Upper lobe of left lung (tissue), 6 donors: ENCODE results near the gene TRIM56. TPM values are rescaled to one million over a fixed set of nuclear protein-coding genes. Genes with fewer than 3 reads are reported as not detected.
A peak's percentile ranks its signal among the peaks of the same experiment; 100 is the strongest.
"Not testable (repeated sequence)": the region's sequence is repeated elsewhere in the genome, so short reads cannot be mapped to it uniquely, and the experiment has no call there.

Source experiments
- ATAC-seq, 2 donors: fragments of 200-7000 bp; cut with Tn5 transposase; one replicate each; pipeline ENCODE4 v1.9.1; 2022; ENCODE audit warnings: mild to moderate bottlenecking in 2 of 2, moderate library complexity in 2 of 2; ENCODE audit not compliant: low FRiP score in 2 of 2
- DNase-seq, 2 donors: peaks; one replicate each; pipeline ENCODE4 v3.0.0-alpha.2; 2019 to 2020
- H3K27ac ChIP-seq, 4 donors: fragments of 200-600 bp; sonication (generic); one replicate each; pipeline ENCODE4 v1.5.1; 2016 to 2019
- H3K27me3 ChIP-seq, 4 donors: fragments of 200-600 bp; sonication (generic); one replicate each; pipeline ENCODE4 v1.5.1; 2017 to 2019
- H3K36me3 ChIP-seq, 4 donors: fragments of 200-600 bp; sonication (generic); one replicate each; pipeline ENCODE4 v1.5.1; 2016 to 2019
- H3K4me1 ChIP-seq, 4 donors: fragments of 200-600 bp; sonication (generic); one replicate each; pipeline ENCODE4 v1.5.1; 2018 to 2019
- H3K4me3 ChIP-seq, 4 donors: fragments of 200-600 bp; sonication (generic); one replicate each; pipeline ENCODE4 v1.5.1; 2017 to 2019; ENCODE audit warnings: mild to moderate bottlenecking in 2 of 4, moderate library complexity in 1 of 4
- H3K9me3 ChIP-seq, 4 donors: fragments of 200-600 bp; sonication (generic); one replicate each; pipeline ENCODE4 v1.5.1; 2018 to 2019
- EP300 ChIP-seq, 4 donors: sonication (generic); formaldehyde crosslinking; IDR thresholded peaks; one replicate each; pipeline ENCODE4 v1.5.1; 2017; ENCODE audit warnings: antibody characterized with exemption in 4 of 4, control low read depth in 2 of 4
- POLR2A ChIP-seq, 4 donors: fragments of 450-650 bp; IDR thresholded peaks; one replicate each; pipeline ENCODE4 v1.5.1; 2016 to 2017; ENCODE audit warnings: antibody characterized with exemption in 4 of 4, mild to moderate bottlenecking in 2 of 4
- POLR2AphosphoS5 ChIP-seq, 2 donors: sonication (generic); formaldehyde crosslinking; IDR thresholded peaks; one replicate each; pipeline ENCODE4 v1.5.1; 2017; ENCODE audit warnings: antibody characterized with exemption in 2 of 2
- WGBS, 2 donors: methylation state at CpG; one replicate each; pipeline ENCODE4 v1.1.5; 2017 to 2018; 5-methylcytosine and 5-hydroxymethylcytosine counted together
- total RNA-seq, 6 donors: library from RNA; depleted of rRNA in 4 of 6; stranded (reverse); fragments of >200 nt in 4 of 6; gene quantifications; one replicate each; pipeline versions ENCODE4 v1.1.0 to v1.2.1, GENCODE V29; 2016 to 2021
- TF ChIP-seq, protein P1 (sequence below), 6 experiments: fragments of 450-650 bp in 4 of 6; fragments of 200-600 bp in 2 of 6; sonication (generic) in 2 of 6; IDR thresholded peaks; one replicate each; pipeline ENCODE4 v1.5.1; 2016 to 2019; ENCODE audit warnings: antibody characterized with exemption in 6 of 6
- donor health status: DM: no; HTN: no; CAD: no; lungs with moderate emphysema.
- donor health status: DM: no; HTN: yes; CAD: no; lungs with severe emphysema.

Gene TRIM56, protein sequence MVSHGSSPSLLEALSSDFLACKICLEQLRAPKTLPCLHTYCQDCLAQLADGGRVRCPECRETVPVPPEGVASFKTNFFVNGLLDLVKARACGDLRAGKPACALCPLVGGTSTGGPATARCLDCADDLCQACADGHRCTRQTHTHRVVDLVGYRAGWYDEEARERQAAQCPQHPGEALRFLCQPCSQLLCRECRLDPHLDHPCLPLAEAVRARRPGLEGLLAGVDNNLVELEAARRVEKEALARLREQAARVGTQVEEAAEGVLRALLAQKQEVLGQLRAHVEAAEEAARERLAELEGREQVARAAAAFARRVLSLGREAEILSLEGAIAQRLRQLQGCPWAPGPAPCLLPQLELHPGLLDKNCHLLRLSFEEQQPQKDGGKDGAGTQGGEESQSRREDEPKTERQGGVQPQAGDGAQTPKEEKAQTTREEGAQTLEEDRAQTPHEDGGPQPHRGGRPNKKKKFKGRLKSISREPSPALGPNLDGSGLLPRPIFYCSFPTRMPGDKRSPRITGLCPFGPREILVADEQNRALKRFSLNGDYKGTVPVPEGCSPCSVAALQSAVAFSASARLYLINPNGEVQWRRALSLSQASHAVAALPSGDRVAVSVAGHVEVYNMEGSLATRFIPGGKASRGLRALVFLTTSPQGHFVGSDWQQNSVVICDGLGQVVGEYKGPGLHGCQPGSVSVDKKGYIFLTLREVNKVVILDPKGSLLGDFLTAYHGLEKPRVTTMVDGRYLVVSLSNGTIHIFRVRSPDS
- total RNA-seq: 10 to 100 TPM; 25.4 to 66.1 (median 51.3) TPM

DNA sequence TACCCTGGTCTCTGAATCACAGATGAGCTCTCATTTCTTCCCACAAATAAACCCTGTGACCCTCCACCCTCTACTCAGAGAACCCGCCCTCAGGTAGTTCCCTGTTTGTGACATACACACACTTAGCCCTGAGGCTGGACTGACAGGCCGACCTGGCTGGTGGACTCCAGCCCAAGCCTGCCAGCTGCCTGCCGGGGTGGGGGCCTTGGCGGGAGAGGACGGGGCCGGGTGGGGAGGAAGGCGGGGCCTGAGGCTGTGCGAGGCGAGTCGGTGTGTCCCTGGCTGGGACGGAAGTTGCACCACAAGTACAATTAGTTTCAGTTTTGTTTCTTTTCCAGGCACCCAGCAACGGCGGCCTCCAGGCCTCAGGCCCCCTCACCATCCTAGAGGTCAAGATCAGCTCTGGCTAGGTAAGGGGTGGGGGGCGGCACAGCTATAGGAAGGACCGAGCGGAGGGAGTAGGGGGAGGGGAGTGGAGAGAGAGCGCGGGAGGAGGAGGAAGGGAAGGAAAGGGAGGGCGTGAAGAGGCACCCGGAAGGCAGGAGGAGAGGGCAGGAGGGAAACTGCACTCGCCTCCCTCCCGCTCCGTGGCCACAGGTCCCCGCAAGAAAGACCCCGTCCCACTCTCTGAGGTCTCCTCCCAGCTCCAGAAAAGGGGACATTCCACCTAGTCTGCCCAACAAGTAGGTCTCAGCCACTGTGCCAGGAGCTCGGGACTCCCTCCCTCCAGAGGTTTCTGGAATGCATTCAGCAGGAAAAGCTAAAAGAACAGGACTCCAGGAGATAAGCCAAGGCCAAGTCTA, at the start of gene TRIM56:
TSS of gene TRIM56 (plus strand) at position 320 of the 803 bp plus-strand sequence. CDS start 1,832 bp downstream, outside the sequence.
- ATAC-seq (peak; percentile 94 to 95), DNase-seq (peak; percentile 95)
- Histone ChIP-seq H3K4me3 (peak within 1 kb of the TSS; percentile 56 to 87 (median 70)), H3K36me3 (peaks cover 17 to 33% (median 31%) of the 10 kb centered on the region in 4 donors), H3K27me3 (no peaks in the 10 kb centered on the region), H3K9me3 (no peaks in the 10 kb centered on the region), H3K4me1 (peaks cover 33 to 54% (median 44%) of the 10 kb centered on the region in 4 donors), H3K27ac (peak within 1 kb of the TSS; percentile 96 to 98 (median 96))
- peak in 2 of 4 donors; percentile 23 to 62 for TF ChIP-seq POLR2A (IDR thresholded peaks at IDR 0.05)
- TF ChIP-seq, protein P1, sequence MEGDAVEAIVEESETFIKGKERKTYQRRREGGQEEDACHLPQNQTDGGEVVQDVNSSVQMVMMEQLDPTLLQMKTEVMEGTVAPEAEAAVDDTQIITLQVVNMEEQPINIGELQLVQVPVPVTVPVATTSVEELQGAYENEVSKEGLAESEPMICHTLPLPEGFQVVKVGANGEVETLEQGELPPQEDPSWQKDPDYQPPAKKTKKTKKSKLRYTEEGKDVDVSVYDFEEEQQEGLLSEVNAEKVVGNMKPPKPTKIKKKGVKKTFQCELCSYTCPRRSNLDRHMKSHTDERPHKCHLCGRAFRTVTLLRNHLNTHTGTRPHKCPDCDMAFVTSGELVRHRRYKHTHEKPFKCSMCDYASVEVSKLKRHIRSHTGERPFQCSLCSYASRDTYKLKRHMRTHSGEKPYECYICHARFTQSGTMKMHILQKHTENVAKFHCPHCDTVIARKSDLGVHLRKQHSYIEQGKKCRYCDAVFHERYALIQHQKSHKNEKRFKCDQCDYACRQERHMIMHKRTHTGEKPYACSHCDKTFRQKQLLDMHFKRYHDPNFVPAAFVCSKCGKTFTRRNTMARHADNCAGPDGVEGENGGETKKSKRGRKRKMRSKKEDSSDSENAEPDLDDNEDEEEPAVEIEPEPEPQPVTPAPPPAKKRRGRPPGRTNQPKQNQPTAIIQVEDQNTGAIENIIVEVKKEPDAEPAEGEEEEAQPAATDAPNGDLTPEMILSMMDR (IDR thresholded peaks at IDR 0.05): peak in 2 of 6 experiments; percentile 10 to 11
- peak; percentile 50 to 58 for TF ChIP-seq POLR2AphosphoS5 (IDR thresholded peaks at IDR 0.05)
- peak in 2 of 4 donors; percentile 11 to 40 for TF ChIP-seq EP300 (IDR thresholded peaks at IDR 0.05)
- WGBS, 2 donors: 0% methylated on average over 12 to 26 of the region's 26 CpGs

DNA sequence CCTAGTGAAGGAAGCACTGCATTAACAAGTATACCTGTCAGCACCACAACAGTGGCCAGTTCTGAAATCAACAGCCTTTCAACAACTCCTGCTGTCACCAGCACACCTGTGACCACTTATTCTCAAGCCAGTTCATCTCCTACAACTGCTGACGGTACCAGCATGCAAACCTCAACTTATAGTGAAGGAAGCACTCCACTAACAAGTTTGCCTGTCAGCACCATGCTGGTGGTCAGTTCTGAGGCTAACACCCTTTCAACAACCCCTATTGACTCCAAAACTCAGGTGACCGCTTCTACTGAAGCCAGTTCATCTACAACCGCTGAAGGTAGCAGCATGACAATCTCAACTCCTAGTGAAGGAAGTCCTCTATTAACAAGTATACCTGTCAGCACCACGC, 49.3 kb upstream of the TRIM56 start:
- no peak for DNase-seq
- Histone ChIP-seq H3K27ac (no peak overlapping the region), H3K36me3 (no peaks in the 10 kb centered on the region), H3K4me3 (no peak overlapping the region), H3K27me3 (no peaks in the 10 kb centered on the region), H3K9me3 (no peaks in the 10 kb centered on the region), H3K4me1 (no peaks in the 10 kb centered on the region)
- no peak for ATAC-seq
- 59 to 75% methylated on average over 4 of the region's 4 CpGs for WGBS, 2 donors
- no peak for TF ChIP-seq POLR2AphosphoS5 (IDR thresholded peaks at IDR 0.05)
- TF ChIP-seq, protein P1 (IDR thresholded peaks at IDR 0.05): no peak
- TF ChIP-seq POLR2A (IDR thresholded peaks at IDR 0.05): no peak
- no peak for TF ChIP-seq EP300 (IDR thresholded peaks at IDR 0.05)

DNA sequence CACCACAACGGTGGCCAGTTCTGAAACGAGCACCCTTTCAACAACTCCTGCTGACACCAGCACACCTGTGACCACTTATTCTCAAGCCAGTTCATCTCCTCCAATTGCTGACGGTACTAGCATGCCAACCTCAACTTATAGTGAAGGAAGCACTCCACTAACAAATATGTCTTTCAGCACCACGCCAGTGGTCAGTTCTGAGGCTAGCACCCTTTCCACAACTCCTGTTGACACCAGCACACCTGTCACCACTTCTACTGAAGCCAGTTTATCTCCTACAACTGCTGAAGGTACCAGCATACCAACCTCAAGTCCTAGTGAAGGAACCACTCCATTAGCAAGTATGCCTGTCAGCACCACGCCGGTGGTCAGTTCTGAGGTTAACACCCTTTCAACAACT, 44.0 kb upstream of the TRIM56 start:
- not testable (repeated sequence) for H3K4me1 ChIP-seq, H3K27ac ChIP-seq, H3K4me3 ChIP-seq, DNase-seq, H3K9me3 ChIP-seq, ATAC-seq, H3K27me3 ChIP-seq, H3K36me3 ChIP-seq
- WGBS, 2 donors: 81 to 82% methylated on average over 6 of the region's 6 CpGs

DNA sequence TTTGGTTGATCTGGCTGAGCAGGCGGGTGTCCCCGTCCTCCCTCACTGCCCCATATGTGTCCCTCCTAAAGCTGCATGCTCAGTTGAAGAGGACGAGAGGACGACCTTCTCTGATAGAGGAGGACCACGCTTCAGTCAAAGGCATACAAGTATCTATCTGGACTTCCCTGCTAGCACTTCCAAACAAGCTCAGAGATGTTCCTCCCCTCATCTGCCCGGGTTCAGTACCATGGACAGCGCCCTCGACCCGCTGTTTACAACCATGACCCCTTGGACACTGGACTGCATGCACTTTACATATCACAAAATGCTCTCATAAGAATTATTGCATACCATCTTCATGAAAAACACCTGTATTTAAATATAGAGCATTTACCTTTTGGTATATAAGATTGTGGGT, 26.9 kb upstream of the TRIM56 start:
- WGBS, 2 donors: 22 to 27% methylated on average over 8 to 9 of the region's 9 CpGs
- no peaks in the 10 kb centered on the region for H3K27me3 ChIP-seq
- no peaks in the 10 kb centered on the region for H3K4me1 ChIP-seq
- no peaks in the 10 kb centered on the region for H3K9me3 ChIP-seq
- no peak overlapping the region for H3K4me3 ChIP-seq
- DNase-seq: no peak
- TF ChIP-seq POLR2A (IDR thresholded peaks at IDR 0.05) (no peak), POLR2AphosphoS5 (IDR thresholded peaks at IDR 0.05) (no peak), EP300 (IDR thresholded peaks at IDR 0.05) (no peak)
- TF ChIP-seq, protein P1 (IDR thresholded peaks at IDR 0.05): no peak
- peak; percentile 59 to 83 for ATAC-seq
- H3K36me3 ChIP-seq: no peaks in the 10 kb centered on the region
- H3K27ac ChIP-seq: no peak overlapping the region

DNA sequence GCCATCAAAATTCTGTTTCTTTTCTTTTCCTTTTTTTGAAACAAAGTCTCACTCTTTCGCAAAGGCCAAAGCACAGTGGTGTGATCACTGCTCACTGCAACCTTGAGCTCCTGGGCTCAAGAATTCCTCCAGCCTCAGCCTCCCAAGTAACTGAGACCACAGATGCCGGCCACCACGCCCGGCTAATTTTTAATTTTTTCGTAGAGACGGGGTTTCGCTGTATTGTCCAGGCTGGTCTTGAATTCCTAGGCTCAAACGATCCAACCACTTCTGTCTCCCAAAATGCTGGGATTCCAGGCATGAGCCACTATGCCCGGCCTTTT, 25.7 kb upstream of the TRIM56 start:
- Histone ChIP-seq H3K36me3 (no peaks in the 10 kb centered on the region), H3K27me3 (no peaks in the 10 kb centered on the region), H3K4me1 (no peaks in the 10 kb centered on the region), H3K9me3 (no peaks in the 10 kb centered on the region), H3K4me3 (no peak overlapping the region), H3K27ac (no peak overlapping the region)
- DNase-seq (no peak), ATAC-seq (no peak)
- TF ChIP-seq POLR2AphosphoS5 (IDR thresholded peaks at IDR 0.05) (no peak), POLR2A (IDR thresholded peaks at IDR 0.05) (no peak), EP300 (IDR thresholded peaks at IDR 0.05) (no peak)
- TF ChIP-seq, protein P1 (IDR thresholded peaks at IDR 0.05): no peak
- 24 to 29% methylated on average over 9 of the region's 9 CpGs for WGBS, 2 donors
